NCI-H446 (cell line): Measurements from ENCODE around the gene ENOPH1.
A peak's percentile ranks its signal among the peaks of the same experiment; 100 is the strongest.

ENCODE experiments used
- DNase-seq, 2 experiments: peaks; one replicate each; lab custom pipeline; 2025; lab: John Stamatoyannopoulos, UW

Gene ENOPH1

GRCh38 chr4:82428526-82428968 lies 1.8 kb upstream of the ENOPH1 start:
- DNase-seq, result no peak

GRCh38 chr4:82428969-82429727 lies 1.2 kb upstream of the ENOPH1 start:
- peak; percentile 81 to 95 for DNase-seq

- peak in 1 of 2 experiments; percentile 85 for DNase-seq
Measured at GRCh38 chr4:82429728-82430192, 630 bp upstream of the ENOPH1 start.

DNA sequence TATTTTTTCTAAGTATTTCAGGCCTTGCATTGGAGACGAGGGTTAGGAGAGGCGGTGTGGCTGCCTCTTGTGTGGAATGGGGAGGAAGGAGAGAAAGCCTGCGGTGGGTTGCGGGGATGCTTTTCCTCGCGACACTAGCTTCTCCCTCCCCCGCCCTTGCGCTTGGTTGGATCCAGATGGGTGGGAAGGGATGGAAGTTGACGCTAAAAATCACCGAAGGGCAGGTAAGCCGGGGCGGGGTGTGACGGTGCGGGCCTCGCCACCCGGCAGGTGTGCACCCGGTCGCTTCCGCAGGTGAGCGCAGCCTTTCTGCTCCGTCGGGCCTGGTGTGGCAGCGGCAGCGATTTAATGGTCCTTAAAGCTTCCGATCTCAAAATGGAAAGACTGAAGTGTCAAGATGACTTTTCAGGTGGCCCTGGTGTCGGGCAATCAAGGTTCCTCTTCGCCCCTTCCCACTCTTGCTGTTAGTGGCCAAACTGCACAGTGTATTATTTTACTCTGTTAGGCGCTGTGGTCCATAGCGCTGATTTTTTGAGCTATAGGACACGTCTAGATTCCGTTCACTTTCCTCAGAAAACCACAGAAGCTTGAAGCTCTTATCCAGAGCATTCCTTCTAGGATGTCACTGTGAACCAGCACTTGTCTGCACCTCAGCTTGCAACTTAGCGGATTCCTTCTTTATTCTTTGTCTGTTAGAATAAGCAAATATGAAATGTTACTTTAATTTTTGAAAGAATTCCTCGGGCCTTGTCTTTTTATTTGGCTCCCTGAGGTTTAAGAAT lies 765 bp downstream of the ENOPH1 start:
- peak; percentile 30 to 49 for DNase-seq

DNA sequence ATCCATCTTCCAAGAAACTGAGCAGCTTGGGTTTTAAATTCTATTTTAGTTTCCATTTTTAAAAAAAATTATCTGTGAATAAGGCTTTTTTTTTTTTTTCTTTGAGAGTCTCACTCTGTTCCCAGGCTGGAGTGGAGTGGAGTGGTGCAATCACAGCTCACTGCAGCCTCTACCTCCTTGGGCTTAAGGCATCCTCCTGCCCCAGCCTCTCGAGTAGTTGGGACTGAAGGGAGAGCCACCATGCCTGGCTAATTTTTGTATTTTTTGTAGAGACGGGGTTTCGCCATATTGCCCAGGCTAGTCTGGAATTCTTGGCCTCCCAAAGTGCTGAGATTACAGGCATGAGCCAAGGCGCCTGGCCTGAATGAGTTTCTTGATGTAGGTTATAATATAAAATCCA lies 1.4 kb downstream of the ENOPH1 start:
- DNase-seq, result no peak

GRCh38 chr4:82432596-82432995 lies 2.2 kb downstream of the ENOPH1 start:
- DNase-seq, result no peak

DNA sequence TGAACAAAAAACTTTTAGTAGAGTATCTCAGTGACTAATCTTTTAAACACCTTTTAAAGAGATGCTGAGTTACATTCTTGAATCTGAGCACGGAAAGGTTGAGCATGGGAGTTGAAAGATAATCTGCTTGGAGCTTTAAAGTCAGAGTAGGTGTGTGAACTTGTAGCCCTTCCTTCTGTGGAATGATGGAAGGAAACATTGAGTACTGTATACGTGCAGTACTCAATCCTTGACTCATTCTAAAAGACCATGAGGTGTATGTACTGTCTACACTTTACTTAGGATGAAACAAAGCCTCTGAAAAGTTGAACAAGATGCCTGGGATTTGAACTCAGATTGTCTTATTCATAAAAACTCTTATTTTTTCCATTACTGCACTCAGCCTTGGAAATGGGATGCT lies 3.4 kb downstream of the ENOPH1 start:
- no peak for DNase-seq

GRCh38 chr4:82434949-82435348 lies 4.6 kb downstream of the ENOPH1 start:
- DNase-seq, result no peak

DNA sequence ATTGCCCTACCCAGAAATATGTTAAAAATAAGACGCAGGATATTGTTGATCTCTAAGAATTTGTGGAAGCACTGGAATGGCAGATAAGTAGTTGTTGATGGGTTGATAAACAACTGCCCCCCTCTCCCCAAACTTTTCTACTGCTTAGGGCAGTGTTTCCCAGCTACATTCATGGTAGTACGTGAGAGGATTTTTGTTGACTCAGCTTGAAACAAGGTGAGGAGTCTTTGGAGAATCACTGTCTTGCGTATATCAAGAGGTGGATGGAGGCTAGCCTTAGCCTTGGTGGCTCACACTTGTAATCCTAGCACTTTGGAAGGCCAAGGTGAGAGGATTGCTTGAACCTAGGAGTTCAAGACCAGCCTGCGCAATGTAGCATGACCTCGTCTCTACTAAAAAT lies 5.7 kb downstream of the ENOPH1 start:
- DNase-seq, result no peak

DNA sequence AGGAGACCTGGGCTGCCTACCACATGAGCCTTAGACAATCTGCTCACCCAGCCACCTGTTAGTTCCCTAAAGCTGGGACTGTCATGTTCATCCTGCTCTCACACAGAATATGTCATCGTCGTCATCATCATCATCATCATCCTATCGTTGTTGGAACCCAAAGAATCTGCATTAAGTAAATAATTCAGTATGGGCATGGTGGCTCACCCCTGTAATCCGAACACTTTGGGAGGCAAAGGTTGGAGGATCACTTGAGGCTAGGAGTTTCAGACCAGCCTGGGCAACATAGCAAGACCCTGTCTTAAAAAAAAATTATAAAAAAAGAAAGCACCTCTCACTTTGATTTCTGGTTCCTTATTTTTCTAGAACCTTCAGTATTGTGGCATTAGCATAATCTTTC lies 6.4 kb downstream of the ENOPH1 start:
- no peak for DNase-seq

DNA sequence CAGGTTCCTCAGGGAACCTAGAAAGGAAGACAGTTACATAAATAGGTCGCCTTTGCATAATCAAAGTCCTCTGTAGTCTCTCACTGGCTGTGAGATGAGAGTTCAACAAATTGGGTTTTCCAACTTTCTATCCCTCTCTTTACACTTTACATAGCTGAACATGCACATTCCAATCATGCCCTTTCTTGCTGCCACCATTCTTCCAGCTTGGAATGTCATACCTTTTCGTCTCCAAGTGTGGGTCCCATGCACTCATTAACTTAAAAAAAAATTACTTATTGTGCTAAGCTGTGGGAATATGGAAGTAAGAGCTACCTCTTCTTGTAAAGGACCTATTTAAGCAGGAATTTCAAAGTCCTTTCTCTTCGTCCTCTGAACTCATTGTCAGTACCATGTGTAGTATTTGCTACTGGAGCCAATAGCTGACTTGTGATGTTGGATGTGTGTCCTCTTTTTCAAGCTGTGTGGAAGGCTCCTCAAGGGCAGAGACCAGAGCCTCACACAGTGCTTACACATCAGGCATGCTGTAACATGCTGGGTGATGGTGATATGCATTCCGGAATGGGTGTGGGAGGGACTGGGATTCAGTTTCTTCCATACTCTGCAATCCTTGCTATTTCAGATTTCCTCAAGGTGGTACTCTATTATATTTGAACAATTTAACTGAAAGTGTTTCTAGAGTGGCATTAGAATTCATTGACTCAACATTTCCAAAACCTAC lies 7.1 kb downstream of the ENOPH1 start:
- no peak for DNase-seq

GRCh38 chr4:82439088-82439487 lies 8.7 kb downstream of the ENOPH1 start:
- DNase-seq, result no peak

DNA sequence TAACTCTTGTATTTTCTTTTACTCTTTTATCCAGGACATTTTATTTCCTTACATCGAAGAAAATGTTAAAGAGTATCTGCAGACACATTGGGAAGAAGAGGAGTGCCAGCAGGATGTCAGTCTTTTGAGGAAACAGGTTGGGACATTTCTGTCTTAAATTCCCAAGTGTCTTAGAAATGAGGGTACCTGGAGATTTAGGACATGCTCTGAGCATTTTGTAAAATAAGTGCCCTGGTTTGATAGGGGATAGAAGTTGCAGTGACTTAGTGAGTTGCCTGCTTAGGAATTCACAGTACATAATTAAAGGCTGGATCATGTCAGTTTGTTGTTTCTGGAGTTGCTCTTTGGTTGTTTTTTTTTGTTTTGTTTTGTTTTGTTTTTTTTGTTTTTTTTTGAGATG lies 17.5 kb downstream of the ENOPH1 start:
- no peak for DNase-seq

- DNase-seq, result no peak
Measured at GRCh38 chr4:82450966-82451755, 20.8 kb downstream of the ENOPH1 start.

GRCh38 chr4:82452026-82452425 lies 21.6 kb downstream of the ENOPH1 start:
- no peak for DNase-seq

- DNase-seq, result no peak
Measured at GRCh38 chr4:82457266-82457665, 26.9 kb downstream of the ENOPH1 start.

DNA sequence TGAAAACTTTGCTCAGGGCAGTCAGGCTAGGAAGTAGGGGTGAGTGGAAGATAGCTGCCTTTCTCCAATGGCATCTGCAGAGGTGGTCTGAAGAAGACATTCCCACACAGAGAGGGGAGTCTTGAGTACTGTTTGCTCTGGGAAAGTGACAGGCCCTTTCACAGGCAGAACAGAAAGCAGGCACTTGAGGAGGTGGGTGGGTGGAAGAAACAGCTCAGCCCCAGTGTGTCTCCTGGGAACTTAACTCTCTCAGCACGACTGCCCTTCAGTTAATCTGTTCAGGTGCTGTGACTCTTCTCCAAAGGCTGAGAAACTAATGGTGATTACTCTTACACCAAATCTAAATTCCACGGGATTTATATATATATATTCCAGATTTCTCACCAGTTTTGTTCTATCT lies 28.3 kb downstream of the ENOPH1 start:
- no peak for DNase-seq

GRCh38 chr4:82461710-82462109 lies 31.3 kb downstream of the ENOPH1 start:
- no peak for DNase-seq

DNA sequence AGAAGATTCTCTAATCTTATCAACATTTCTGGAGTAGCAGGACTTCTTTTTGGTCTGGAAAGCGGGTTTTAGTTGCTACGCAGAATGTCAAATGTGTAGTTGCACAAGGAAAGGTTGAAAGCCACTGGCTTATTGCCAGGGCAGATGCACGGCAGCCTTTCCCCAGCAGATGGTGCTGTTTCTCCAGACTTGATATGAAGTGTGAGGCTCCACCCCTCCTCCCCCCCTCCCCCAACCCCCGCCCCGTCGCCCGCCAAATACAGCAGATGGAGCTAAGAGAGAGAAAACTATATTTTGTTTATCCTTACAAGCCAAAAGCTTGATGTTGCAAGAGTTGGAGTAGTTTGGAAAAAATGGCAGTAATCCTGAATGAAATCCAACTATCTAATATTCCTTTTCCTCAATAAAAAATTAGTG lies 32.0 kb downstream of the ENOPH1 start:
- peak; percentile 60 to 91 for DNase-seq

GRCh38 chr4:82463221-82463620 lies 32.8 kb downstream of the ENOPH1 start:
- DNase-seq, result no peak

GRCh38 chr4:82467471-82467870 lies 37.1 kb downstream of the ENOPH1 start:
- DNase-seq, result peak in 1 of 2 experiments; percentile 3
